Measurements from ENCODE around the gene ARHGAP26.
A peak's percentile ranks its signal among the peaks of the same experiment; 100 is the strongest.

ARHGAP26 gene

DNA sequence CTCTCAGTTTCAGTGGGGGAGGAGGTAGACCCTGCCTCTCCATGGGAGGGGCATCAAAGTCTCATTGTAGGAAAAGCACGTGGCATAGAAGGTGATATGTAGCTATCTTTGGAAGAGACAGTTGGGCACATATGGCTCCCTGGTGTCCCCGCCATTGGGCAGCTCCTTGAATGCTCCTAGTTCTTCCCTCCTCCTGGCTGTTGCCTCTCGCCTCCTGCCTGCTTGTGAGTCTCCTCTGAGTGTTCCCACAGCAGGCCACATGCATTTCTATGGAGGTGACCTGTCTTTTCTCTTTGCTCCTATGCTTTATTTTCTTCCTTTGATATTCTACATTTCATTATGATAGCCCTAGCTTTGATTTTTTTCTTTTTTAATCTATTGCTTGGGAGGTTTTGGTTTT lies 138.5 kb downstream of the ARHGAP26 start:
- no peak for DNase-seq

DNA sequence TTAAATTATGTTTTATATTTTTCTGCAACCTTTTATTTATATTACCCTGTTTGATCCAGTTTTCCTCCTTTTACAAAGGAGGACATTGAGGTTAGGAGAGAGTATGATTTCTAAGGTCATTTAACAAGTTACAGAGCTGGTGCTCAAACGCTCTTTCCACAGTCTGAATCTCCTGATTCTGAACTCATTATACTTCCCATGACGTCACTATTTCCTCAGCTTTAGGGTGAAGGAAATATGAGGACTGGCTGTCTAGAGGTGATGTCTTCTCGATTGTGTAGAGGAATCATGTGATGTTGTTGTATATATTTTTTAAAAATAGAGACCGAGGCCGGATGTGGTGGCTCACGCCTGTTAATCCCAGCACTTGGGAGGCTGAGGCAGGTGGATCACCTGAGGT lies 140.0 kb downstream of the ARHGAP26 start:
- no peak for DNase-seq

GRCh38 chr5:142911170-142911569 lies 141.0 kb downstream of the ARHGAP26 start:
- no peak for DNase-seq

GRCh38 chr5:142911775-142912174 lies 141.6 kb downstream of the ARHGAP26 start:
- no peak for DNase-seq

DNA sequence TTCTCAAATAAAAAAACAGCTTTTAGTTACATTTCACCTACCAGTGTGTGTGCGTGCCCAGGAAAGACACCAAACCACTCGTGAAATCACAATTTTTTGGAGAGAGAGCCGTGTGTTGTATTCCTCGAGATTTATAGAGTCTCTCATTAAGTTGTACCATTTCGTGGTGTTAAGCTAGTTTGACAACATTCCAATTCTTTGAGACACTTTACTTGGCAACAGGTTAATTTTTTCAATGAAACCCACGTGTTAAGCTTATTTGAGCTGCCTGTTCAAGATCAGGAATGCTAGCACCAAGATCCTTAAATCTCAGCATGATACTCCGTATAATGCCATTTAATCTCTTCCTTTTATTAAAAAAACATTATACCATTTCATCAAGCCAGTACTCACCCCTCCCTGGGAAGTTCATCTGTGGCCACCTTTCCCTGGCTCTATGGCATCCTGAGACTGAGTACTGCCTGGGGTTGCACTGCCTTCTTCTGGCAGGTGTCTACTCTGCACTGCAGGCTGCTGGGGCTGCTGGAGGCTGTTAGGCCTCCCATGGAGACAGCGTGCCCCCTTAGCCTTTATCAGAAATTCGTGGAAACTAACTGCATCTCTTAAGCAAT lies 143.7 kb downstream of the ARHGAP26 start:
- no peak for DNase-seq

DNA sequence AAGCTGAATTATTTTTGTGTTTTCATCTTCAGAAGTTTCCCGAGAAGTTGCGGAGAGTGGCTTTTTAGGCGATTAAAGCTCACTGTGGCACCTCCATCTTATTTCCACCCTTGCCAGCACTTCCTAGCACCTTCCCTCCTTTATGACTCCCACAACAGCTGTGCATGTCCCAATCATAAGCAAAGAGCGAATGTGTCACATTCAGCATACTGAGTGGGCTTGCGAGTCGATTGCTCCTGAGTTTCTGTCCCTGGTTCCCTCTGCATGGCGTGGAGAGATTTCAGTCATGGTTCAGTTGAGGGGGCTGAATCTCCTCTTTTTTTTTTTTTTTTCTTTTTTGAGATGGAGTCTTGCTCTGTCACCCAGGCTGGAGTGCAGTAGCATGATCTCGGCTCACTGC lies 144.9 kb downstream of the ARHGAP26 start:
- DNase-seq, result no peak

DNA sequence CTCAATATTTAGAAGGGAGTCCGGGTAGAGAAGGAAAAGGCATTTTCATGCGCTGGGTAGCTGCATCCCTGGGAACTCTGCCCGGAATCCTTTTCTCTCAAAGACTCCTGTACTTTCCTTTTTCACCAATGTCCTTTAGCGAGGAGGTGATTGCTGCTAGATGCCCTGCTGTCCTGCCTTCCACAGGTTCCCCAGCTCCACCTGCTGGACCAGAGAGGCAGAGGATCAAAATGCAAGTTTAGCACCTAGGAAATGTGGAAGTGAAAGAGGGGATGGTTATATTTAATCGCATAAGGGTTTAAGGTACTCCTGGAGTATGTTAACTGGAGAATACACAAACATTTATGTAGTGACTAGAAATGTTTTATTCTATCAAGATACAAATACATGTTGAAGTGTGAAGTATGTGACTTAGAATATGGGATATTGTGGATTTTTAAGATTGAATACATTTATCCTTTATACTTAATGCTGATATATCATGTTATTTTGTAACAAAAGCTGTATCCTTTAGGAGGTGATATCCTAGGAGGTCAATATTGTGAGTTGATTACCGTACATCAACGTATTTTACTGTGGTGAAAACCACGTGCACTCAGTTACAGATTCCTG lies 145.7 kb downstream of the ARHGAP26 start:
- DNase-seq, result no peak

GRCh38 chr5:142918959-142919635 lies 148.9 kb downstream of the ARHGAP26 start:
- no peak for DNase-seq

DNA sequence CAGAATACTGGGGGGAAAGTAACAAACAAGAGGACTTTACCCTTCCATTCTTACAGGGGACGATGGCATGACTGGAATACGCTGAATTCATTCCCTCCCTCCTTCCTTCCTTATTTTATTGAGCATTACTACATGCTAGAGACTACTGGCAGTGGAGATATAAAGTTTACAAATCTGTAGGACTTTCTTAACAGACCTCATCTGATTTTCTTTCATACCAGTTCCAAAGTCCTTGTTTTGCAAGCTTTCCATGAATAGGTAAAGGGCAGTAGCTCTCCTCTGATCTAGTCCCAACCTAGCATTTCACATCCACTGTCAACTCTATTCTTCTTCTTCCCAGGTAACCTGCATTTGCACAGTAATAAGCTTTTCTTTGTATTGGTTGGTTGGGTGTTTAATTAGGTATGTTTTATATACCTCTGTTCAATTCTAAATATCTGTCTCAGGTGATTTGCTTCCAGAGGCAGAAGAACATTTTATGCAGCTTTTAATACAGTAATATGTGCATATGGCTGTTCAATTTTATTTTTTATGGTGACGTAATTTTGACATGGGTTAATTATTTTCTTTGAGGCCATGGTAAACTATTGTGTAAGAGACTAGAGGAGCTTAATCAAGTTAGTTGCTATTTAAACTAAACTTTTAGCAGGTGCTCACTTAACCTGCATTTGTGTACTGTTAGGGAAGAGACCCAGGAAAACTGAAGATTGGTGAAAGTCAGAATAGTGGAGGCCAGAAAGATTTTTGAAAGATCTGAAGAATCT lies 150.9 kb downstream of the ARHGAP26 start:
- DNase-seq, result no peak

DNA sequence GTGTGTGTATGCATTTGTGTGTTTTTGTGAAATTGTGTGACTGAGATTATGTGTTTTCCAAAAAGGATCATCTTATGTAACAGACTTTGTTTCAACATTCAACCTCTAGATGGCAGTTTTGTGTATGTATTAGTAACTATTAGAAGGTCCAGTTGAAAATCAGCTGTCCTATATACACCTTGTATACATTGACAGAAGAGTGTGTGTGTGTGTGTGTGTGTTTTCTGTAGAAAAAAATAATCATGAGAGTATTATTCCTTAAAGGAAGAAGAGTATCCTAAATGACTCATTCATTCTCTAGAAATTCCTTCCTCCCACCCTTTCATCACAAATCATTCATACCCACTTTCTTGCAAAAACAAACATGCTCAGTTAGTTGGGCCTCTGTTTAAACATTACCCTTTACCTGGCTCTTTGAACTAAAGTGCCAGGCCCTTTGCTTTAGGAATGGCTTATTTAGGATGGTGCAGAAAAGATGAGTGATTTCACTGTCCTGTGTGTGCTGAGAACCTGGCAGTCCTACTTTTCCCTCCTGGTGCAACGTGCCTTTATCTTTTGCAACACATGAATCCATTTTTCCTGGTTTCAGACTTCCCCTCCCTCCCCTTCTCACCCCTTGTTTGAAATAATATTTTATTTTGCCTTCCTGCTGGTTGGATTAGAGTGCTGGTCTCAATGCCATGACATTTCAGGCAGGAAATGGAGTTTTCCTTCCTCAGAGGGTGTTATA lies 152.2 kb downstream of the ARHGAP26 start:
- DNase-seq, result peak; percentile 52 to 80 (median 80)

DNA sequence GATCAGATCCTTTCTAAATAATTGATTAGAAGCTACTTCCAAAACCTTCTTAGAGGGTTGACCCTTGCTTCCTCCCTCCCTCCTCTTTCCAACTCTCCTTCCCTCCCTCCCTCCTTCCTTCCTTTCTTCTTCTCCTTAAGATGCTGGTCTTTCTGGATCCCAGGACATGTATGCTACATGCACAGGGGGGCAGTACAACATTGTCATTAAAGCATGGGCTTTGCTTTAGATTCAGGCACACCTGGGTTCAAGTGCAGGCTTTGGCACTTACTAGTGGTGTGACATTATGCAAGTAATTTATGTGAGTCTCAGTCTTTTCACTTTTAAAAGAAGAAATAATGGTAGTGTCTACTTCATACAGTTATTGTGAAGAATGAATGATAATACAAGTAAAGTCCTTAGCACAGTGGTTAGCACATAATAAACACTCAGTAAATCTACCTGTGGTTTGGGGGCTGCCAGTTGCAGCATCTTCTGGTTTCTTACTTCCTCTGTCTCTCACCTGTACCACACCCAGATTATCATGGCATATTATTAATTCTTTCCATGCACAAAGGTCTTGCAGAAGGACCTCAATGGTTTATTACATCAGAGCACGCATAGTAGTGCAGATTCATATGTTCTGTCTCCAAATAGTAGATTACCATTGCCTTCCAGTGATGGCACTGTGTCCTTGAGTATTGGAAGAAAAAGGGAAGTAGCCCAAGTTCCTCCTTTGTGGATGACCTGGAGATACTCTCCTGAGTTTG lies 154.1 kb downstream of the ARHGAP26 start:
- peak; percentile 47 to 72 (median 60) for DNase-seq

- DNase-seq, result peak; percentile 75 to 91 (median 87)
Observed at GRCh38 chr5:142925795-142926194, 155.6 kb downstream of the ARHGAP26 start.

DNA sequence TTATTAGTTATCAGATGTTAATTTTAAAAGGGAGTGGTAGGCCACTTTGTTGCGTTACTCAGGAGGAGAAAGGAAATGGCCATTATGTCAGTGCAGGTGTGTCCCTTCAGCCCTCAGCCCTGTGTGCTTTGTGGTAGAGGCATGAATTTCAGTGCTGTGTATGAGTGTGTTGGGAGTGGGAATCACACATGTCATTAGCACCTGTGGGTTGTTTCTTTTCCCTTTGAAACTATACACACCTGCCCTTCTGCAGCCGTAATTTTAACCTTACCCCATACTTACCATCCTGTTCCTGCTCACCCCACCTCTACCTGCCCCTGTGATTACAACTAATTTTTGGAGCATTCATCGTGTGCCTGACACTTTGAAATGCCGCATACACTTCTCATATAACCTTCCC lies 156.4 kb downstream of the ARHGAP26 start:
- no peak for DNase-seq

GRCh38 chr5:142928999-142929398 lies 158.8 kb downstream of the ARHGAP26 start:
- peak in 1 of 3 donors; percentile 44 for DNase-seq

GRCh38 chr5:142929587-142929986 lies 159.4 kb downstream of the ARHGAP26 start:
- peak; percentile 36 to 53 (median 40) for DNase-seq

- no peak for DNase-seq
Observed at GRCh38 chr5:142930395-142931110, 160.4 kb downstream of the ARHGAP26 start.

DNA sequence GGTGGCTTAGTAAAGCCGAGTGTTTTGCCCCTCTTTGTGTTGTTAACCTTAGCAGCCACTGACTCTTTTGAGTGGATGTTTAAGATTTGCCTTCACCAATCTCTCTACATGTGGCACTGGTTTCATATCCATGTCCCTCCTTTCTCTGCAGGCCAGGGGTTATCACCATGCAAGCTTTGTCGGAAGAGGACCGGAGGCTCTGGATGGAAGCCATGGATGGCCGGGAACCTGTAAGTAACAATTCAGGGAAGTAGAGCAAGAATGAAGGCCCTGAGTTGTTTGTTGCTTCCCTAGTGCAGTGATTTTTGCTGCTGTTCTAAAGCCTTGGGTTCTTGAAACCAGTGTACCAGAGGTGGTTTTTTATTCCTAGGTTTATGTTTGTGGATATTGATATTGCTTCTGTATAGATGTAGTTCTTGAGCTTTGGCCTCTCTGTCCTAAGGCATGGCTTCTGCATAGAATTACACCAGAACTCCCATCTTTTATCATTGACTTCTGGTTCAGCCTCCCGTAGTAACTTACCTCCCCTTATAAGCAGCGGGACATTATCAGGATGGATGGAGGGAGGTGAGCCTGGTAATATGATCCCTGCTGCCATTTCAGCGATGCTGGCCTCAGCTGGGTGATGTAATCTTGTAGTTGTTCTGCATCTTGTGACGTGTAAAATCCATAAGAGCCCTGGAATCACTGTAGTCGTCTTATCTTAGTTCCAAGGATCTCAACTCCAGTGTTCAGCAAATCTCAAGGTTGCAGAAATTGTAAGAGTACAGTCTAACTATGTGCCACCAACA lies 161.9 kb downstream of the ARHGAP26 start:
- DNase-seq, result no peak

- no peak for DNase-seq
Observed at GRCh38 chr5:142934051-142934762, 164.0 kb downstream of the ARHGAP26 start.

GRCh38 chr5:142935014-142935413 lies 164.8 kb downstream of the ARHGAP26 start:
- peak in 2 of 3 donors; percentile 75 to 81 for DNase-seq

DNA sequence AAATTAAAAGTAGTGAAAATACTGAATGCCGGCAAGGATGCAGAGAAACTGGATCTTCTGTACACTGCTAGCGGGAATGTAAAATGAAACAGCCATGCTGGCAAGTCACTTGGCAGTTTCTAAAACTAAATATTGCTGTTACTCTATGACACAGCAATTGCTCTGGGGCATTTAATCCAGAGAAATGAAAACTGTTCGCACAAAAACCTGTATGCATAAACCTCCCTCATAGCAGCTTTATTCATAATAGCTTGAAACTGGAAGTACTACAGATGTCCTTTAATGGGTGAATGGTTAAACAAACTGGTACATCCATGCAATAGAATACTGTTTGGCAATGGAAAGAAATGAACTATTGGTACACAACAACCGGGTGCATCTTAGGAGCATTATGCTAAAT lies 167.2 kb downstream of the ARHGAP26 start:
- no peak for DNase-seq
